ENCODE results near the gene GYPB.
"Not testable (repeated sequence)": the region's sequence is repeated elsewhere in the genome, so short reads cannot be mapped to it uniquely, and the experiment has no call there.

GYPB gene

GRCh38 chr4:144019277-144019676 lies at the start of gene GYPB:
GYPB (minus strand) TSS chr4:144019380; CDS start chr4:144019287, 93 bp downstream.
- not testable (repeated sequence) for DNase-seq

GRCh38 chr4:144061556-144061955 lies 42.4 kb upstream of the GYPB start:
- not testable (repeated sequence) for DNase-seq

- DNase-seq = not testable (repeated sequence)
These were observed 41.2 kb upstream of the GYPB start for GRCh38 chr4:144060234-144060859.

- no peak for DNase-seq
These were observed 37.6 kb upstream of the GYPB start for GRCh38 chr4:144056800-144057199.

- not testable (repeated sequence) for DNase-seq
These were observed 36.2 kb upstream of the GYPB start for GRCh38 chr4:144055336-144055735.

GRCh38 chr4:144051494-144051893 lies 32.3 kb upstream of the GYPB start:
- DNase-seq = not testable (repeated sequence)

GRCh38 chr4:144050631-144051030 lies 31.5 kb upstream of the GYPB start:
- not testable (repeated sequence) for DNase-seq

GRCh38 chr4:144049495-144050424 lies 30.6 kb upstream of the GYPB start:
- DNase-seq = not testable (repeated sequence)

- not testable (repeated sequence) for DNase-seq
These were observed 25.8 kb upstream of the GYPB start for GRCh38 chr4:144044936-144045335.

- not testable (repeated sequence) for DNase-seq
These were observed 13.4 kb upstream of the GYPB start for GRCh38 chr4:144032580-144032979.

- DNase-seq = not testable (repeated sequence)
These were observed 12.7 kb upstream of the GYPB start for GRCh38 chr4:144031875-144032274.

GRCh38 chr4:144031369-144031768 lies 12.2 kb upstream of the GYPB start:
- DNase-seq = not testable (repeated sequence)

- not testable (repeated sequence) for DNase-seq
These were observed 11.5 kb upstream of the GYPB start for GRCh38 chr4:144030708-144031107.

GRCh38 chr4:144026682-144027081 lies 7.5 kb upstream of the GYPB start:
- not testable (repeated sequence) for DNase-seq

- DNase-seq = not testable (repeated sequence)
These were observed 5.3 kb upstream of the GYPB start for GRCh38 chr4:144024399-144025053.

- not testable (repeated sequence) for DNase-seq
These were observed 3.7 kb upstream of the GYPB start for GRCh38 chr4:144022772-144023400.

- not testable (repeated sequence) for DNase-seq
These were observed 2.3 kb upstream of the GYPB start for GRCh38 chr4:144021336-144021990.

- not testable (repeated sequence) for DNase-seq
These were observed 768 bp downstream of the GYPB start for GRCh38 chr4:144018223-144019000.

GRCh38 chr4:144017271-144017670 lies 1.9 kb downstream of the GYPB start:
- DNase-seq = not testable (repeated sequence)

GRCh38 chr4:144016057-144016605 lies 3.0 kb downstream of the GYPB start:
- DNase-seq = not testable (repeated sequence)

- no peak for DNase-seq
These were observed 4.4 kb downstream of the GYPB start for GRCh38 chr4:144014808-144015207.
